IMR-90 (cell line): ENCODE measurements around the gene DOCK9. TPM values are rescaled to one million over a fixed set of nuclear protein-coding genes. Genes with fewer than 3 reads are reported as not detected.

Experiments used
- ATAC-seq: fragments of 200-7000 bp; cut with Tn5 transposase; 2 replicates; pipeline ENCODE4 v1.9.1; 2020; ENCODE audit warnings: low read depth, mild to moderate bottlenecking, moderate library complexity
- BruUV-seq: library from RNA; stranded (reverse); fragments of 400-500 nt; replicated peaks from 2 replicates; lab custom pipeline; 2021; lab: Mats Ljungman, UMichigan
- CTCF ChIA-PET: fragments of 300-600 bp; formaldehyde crosslinking; extraction: SDS; loops from one replicate; lab custom pipeline; 2021; ENCODE audit warnings: antibody characterized with exemption; lab: Yijun Ruan, JAX
- POLR2A ChIA-PET: fragments of 300-600 bp; sonication (Branson Sonifier 250); formaldehyde crosslinking; loops from one replicate; lab custom pipeline; 2022; ENCODE audit warnings: antibody characterized with exemption; ENCODE audit not compliant: unreplicated experiment; lab: Charles Lee
- DNase-seq: peaks from one replicate; pipeline ENCODE4 v3.0.0; 2013
- H2AFZ ChIP-seq: replicated peaks from 2 replicates; pipeline ENCODE3; 2013; ENCODE audit warnings: low read length, mild to moderate bottlenecking; ENCODE audit not compliant: poor library complexity
- H2AK5ac ChIP-seq: 2 replicates; pipeline ENCODE4 v1.6.1; 2013; ENCODE audit warnings: low read depth, low read length, inconsistent platforms
- H2AK9ac ChIP-seq: replicated peaks from 2 replicates; pipeline ENCODE3; 2013; ENCODE audit warnings: mild to moderate bottlenecking, low read depth, low read length, moderate library complexity; ENCODE audit not compliant: poor library complexity
- H2BK120ac ChIP-seq: 2 replicates; pipeline ENCODE4 v1.6.1; 2013; ENCODE audit warnings: low read depth, low read length, inconsistent platforms
- H2BK15ac ChIP-seq: 3 replicates; pipeline ENCODE4 v1.6.1; 2013; ENCODE audit warnings: low read depth, low read length, inconsistent platforms
- H2BK20ac ChIP-seq: 2 replicates; pipeline ENCODE4 v1.6.1; 2013; ENCODE audit warnings: low read depth, mild to moderate bottlenecking, inconsistent platforms, low read length, moderate library complexity
- H2BK5ac ChIP-seq: 2 replicates; pipeline ENCODE4 v1.6.1; 2013; ENCODE audit warnings: mild to moderate bottlenecking, low read depth, low read length, inconsistent platforms; ENCODE audit not compliant: poor library complexity, severe bottlenecking
- H3K14ac ChIP-seq: replicated peaks from 2 replicates; pipeline ENCODE4 v1.6.1; 2013; ENCODE audit warnings: low read depth, low read length, inconsistent platforms
- H3K18ac ChIP-seq: 2 replicates; pipeline ENCODE4 v1.6.1; 2013; ENCODE audit warnings: low read depth, low read length, control low read depth
- H3K23ac ChIP-seq: 2 replicates; pipeline ENCODE4 v1.6.1; 2013; ENCODE audit warnings: low read depth, low read length, inconsistent platforms
- H3K27ac ChIP-seq: 2 replicates; pipeline ENCODE4 v1.5.1; 2013; ENCODE audit warnings: mild to moderate bottlenecking, control low read depth, low read length; ENCODE audit not compliant: insufficient read depth
- H3K27me3 ChIP-seq: 2 replicates; pipeline ENCODE4 v1.6.1; 2013; ENCODE audit warnings: low read length; ENCODE audit not compliant: control insufficient read depth, insufficient read depth
- H3K36me3 ChIP-seq: 2 replicates; pipeline ENCODE4 v1.6.1; 2013; ENCODE audit warnings: low read length, mixed read lengths; ENCODE audit not compliant: control insufficient read depth, insufficient read depth
- H3K4ac ChIP-seq: 2 replicates; pipeline ENCODE4 v1.6.1; 2013; ENCODE audit warnings: low read depth, low read length, inconsistent platforms
- H3K4me1 ChIP-seq: 2 replicates; pipeline ENCODE4 v1.6.1; 2013; ENCODE audit warnings: low read length, mixed read lengths; ENCODE audit not compliant: control insufficient read depth, insufficient read depth
- H3K4me2 ChIP-seq: 2 replicates; pipeline ENCODE4 v1.6.1; 2013; ENCODE audit warnings: low read depth, mild to moderate bottlenecking, control low read depth, low read length, moderate library complexity
- H3K4me3 ChIP-seq: 2 replicates; pipeline ENCODE4 v1.5.1; 2013; ENCODE audit warnings: low read depth, mild to moderate bottlenecking, control low read depth, low read length, moderate library complexity; ENCODE audit not compliant: insufficient read depth
- H3K56ac ChIP-seq: 2 replicates; pipeline ENCODE4 v1.6.1; 2013; ENCODE audit warnings: low read length, inconsistent platforms; ENCODE audit not compliant: insufficient read depth; ENCODE audit errors: extremely low read depth
- H3K79me1 ChIP-seq, 2 experiments: 2 replicates each; pipeline ENCODE4 v1.6.1; 2013; ENCODE audit warnings: low read length in 2 of 2, inconsistent platforms in 1 of 2, low read depth in 1 of 2
- H3K9ac ChIP-seq: 2 replicates; pipeline ENCODE4 v1.6.1; 2013; ENCODE audit warnings: low read depth, low read length, control low read depth
- H3K9me1 ChIP-seq: 2 replicates; pipeline ENCODE4 v1.6.1; 2013; ENCODE audit warnings: low read length, inconsistent platforms; ENCODE audit not compliant: insufficient read depth
- H3K9me3 ChIP-seq: 2 replicates; pipeline ENCODE4 v1.6.1; 2013; ENCODE audit warnings: low read length; ENCODE audit not compliant: control insufficient read depth, insufficient read depth
- H4K20me1 ChIP-seq: 2 replicates; pipeline ENCODE4 v1.6.1; 2013; ENCODE audit warnings: low read length, inconsistent platforms; ENCODE audit not compliant: insufficient read depth
- H4K5ac ChIP-seq: 2 replicates; pipeline ENCODE4 v1.6.1; 2013; ENCODE audit warnings: mild to moderate bottlenecking, low read depth, low read length, control low read depth
- H4K8ac ChIP-seq, 2 experiments: 2 replicates each; pipeline ENCODE4 v1.6.1; 2013; ENCODE audit warnings: low read depth in 2 of 2, low read length in 2 of 2, control low read depth in 1 of 2, inconsistent platforms in 1 of 2
- H4K91ac ChIP-seq: 2 replicates; pipeline ENCODE4 v1.6.1; 2013; ENCODE audit warnings: low read depth, low read length, inconsistent platforms; ENCODE audit not compliant: insufficient read depth
- BHLHE40 ChIP-seq: fragments of 150-350 bp; IDR thresholded peaks from 2 replicates; pipeline ENCODE4 v1.6.1; 2016; ENCODE audit warnings: mild to moderate bottlenecking, low read depth, low read length
- CEBPB ChIP-seq: IDR thresholded peaks from 2 replicates; pipeline ENCODE4 v1.6.1; 2012; ENCODE audit warnings: low read depth, low read length, improper control_type of control experiment
- CHD1 ChIP-seq: IDR thresholded peaks from 2 replicates; pipeline ENCODE4 v1.6.1; 2012; ENCODE audit warnings: low read depth, low read length, improper control_type of control experiment
- CTCF ChIP-seq: conservative IDR thresholded peaks from 2 replicates; pipeline ENCODE4 v1.5.1; 2012; ENCODE audit warnings: mild to moderate bottlenecking, low read depth, low read length, improper control_type of control experiment
- ELK1 ChIP-seq: fragments of 150-350 bp; IDR thresholded peaks from 2 replicates; pipeline ENCODE4 v1.6.1; 2016; ENCODE audit warnings: low read depth, mild to moderate bottlenecking, low read length, moderate library complexity, borderline replicate concordance
- FOS ChIP-seq: fragments of 150-350 bp; IDR thresholded peaks from 2 replicates; pipeline ENCODE4 v1.6.1; 2016; ENCODE audit warnings: low read depth, low read length
- MAZ ChIP-seq: IDR thresholded peaks from 2 replicates; pipeline ENCODE4 v1.6.1; 2012; ENCODE audit warnings: low read depth, mild to moderate bottlenecking, low read length, improper control_type of control experiment, moderate library complexity, borderline replicate concordance
- NFE2L2 ChIP-seq: fragments of 150-350 bp; IDR thresholded peaks from 2 replicates; pipeline ENCODE4 v1.6.1; 2016; ENCODE audit warnings: low read depth, mild to moderate bottlenecking, low read length
- POLR2A ChIP-seq: IDR thresholded peaks from 2 replicates; pipeline ENCODE4 v1.6.1; 2012; ENCODE audit warnings: mild to moderate bottlenecking, low read depth, low read length
- RAD21 ChIP-seq: IDR thresholded peaks from 2 replicates; pipeline ENCODE4 v1.6.1; 2012; ENCODE audit warnings: low read length, improper control_type of control experiment
- RFX5 ChIP-seq: IDR thresholded peaks from 2 replicates; pipeline ENCODE4 v1.8.0; 2012; ENCODE audit warnings: low read depth, mild to moderate bottlenecking, low read length, moderate library complexity
- SMC3 ChIP-seq: fragments of 150-350 bp; IDR thresholded peaks from 2 replicates; pipeline ENCODE4 v1.6.1; 2016; ENCODE audit warnings: low read depth, mild to moderate bottlenecking, antibody characterized with exemption, low read length, moderate library complexity
- USF2 ChIP-seq: fragments of 150-350 bp; IDR thresholded peaks from 2 replicates; pipeline ENCODE4 v1.6.1; 2017; ENCODE audit warnings: mild to moderate bottlenecking, antibody characterized with exemption, low read length, low read depth
- WGBS, 2 experiments: methylation state at CpG; one replicate each; pipeline versions ENCODE4 v1.1.5 to v1.1.7; 2013; ENCODE audit warnings: missing lambda C conversion rate in 2 of 2; ENCODE audit not compliant: insufficient read length in 1 of 2; ENCODE audit errors: extremely low coverage in 2 of 2; 5-methylcytosine and 5-hydroxymethylcytosine counted together
- dilution Hi-C: fragments of 300-500 bp; cut with HindIII; formaldehyde crosslinking; loops from one replicate; pipeline ENCODE4 v1.14.3; 2018; ENCODE audit warnings: low sequenced_read_pairs; ENCODE audit not compliant: unreplicated experiment
- in situ Hi-C: fragments of 300-500 bp; cut with MboI; formaldehyde crosslinking; loops from 3 replicates; pipeline ENCODE4 v1.14.3; 2019; ENCODE audit warnings: low sequenced_read_pairs, inconsistent platforms, mixed read lengths
- intact Hi-C: fragments of 100-400 bp; cut with micrococcal nuclease; formaldehyde crosslinking; loops from 2 replicates; pipeline ENCODE4 v1.10.0; 2022
- polyA plus RNA-seq, 3 experiments: library from polyadenylated mRNA; depleted of rRNA; stranded (reverse); fragments of >200 nt; gene quantifications; 2 replicates each; pipeline ENCODE4 v1.2.3, GENCODE V29; 2012; ENCODE audit warnings: low replicate concordance in 1 of 3
- total RNA-seq: library from RNA; depleted of rRNA; stranded (reverse); fragments of >200 nt; gene quantifications from 2 replicates; pipeline ENCODE4 v1.2.3, GENCODE V29; 2012

The DOCK9 gene
- total and polyA plus RNA-seq, 2 of the 4 experiments (the other 2 are of a cell fraction): 4.8 to 7.2 TPM

GRCh38 chr13:98779695-98780094 is 198.2 kb downstream of the DOCK9 start:
- Histone ChIP-seq H3K9ac (no peak overlapping the region), H2BK5ac (no peak overlapping the region), H2BK15ac (no peak overlapping the region), H3K4ac (no peak overlapping the region), H2AFZ (no peak overlapping the region), H4K20me1 (no peaks in the 10 kb centered on the region), H3K9me3 (no peaks in the 10 kb centered on the region; the same call in 1 of the 2 replicates), H4K5ac (no peak overlapping the region), H3K9me1 (no peaks in the 10 kb centered on the region; the same call in none of the 2 replicates), H3K27me3 (peaks cover 19% of the 10 kb centered on the region), H3K4me3 (no peak overlapping the region), H3K4me2 (no peak overlapping the region), H3K18ac (no peak overlapping the region), H2BK120ac (no peak overlapping the region), H3K36me3 (no peaks in the 10 kb centered on the region), H3K27ac (no peak overlapping the region), H3K23ac (no peak overlapping the region), H2BK20ac (no peak overlapping the region), H3K79me1 (no peaks in the 10 kb centered on the region), H3K14ac (no peak overlapping the region), H2AK5ac (no peak overlapping the region), H3K56ac (no peak overlapping the region), H4K91ac (no peak overlapping the region), H4K8ac (no peak overlapping the region), H2AK9ac (no peak overlapping the region), H3K4me1 (peaks cover 2% of the 10 kb centered on the region)
- dilution Hi-C loops: no loop called here
- ChIA-PET POLR2A (no interaction called here), CTCF (no interaction called here)
- intact Hi-C loops: no loop called here
- 43% methylated on average over 1 of the region's 1 CpG; no CpG with 5 or more reads in 1 of the 2 experiments for WGBS, 2 experiments
- in situ Hi-C loops: no loop called here
- no TSS peak for BruUV-seq
- ATAC-seq: no peak
- DNase-seq: no peak
- TF ChIP-seq CTCF (no peak), NFE2L2 (no peak), BHLHE40 (no peak), ELK1 (no peak), MAZ (no peak), RAD21 (no peak), CHD1 (no peak), SMC3 (no peak), POLR2A (no peak), FOS (no peak), USF2 (no peak), RFX5 (no peak), CEBPB (no peak)
